GM19397 (cell line): ENCODE data around the gene FSTL4.
"Not testable (repeated sequence)": the region's sequence is repeated elsewhere in the genome, so short reads cannot be mapped to it uniquely, and the experiment has no call there.

ENCODE experiments used
- ATAC-seq: cut with Tn5 transposase; IDR thresholded peaks from one replicate; pipeline ENCODE4 v1.9.1; 2021; ENCODE audit warnings: mild to moderate bottlenecking, moderate library complexity; ENCODE audit not compliant: unreplicated experiment

The FSTL4 gene

GRCh38 chr5:133409210-133409674 is 203.1 kb downstream of the FSTL4 start:
- no peak for ATAC-seq

GRCh38 chr5:133408322-133408721 is 204.0 kb downstream of the FSTL4 start:
- no peak for ATAC-seq

- ATAC-seq = no peak
These were observed 205.2 kb downstream of the FSTL4 start for GRCh38 chr5:133406977-133407632.

DNA sequence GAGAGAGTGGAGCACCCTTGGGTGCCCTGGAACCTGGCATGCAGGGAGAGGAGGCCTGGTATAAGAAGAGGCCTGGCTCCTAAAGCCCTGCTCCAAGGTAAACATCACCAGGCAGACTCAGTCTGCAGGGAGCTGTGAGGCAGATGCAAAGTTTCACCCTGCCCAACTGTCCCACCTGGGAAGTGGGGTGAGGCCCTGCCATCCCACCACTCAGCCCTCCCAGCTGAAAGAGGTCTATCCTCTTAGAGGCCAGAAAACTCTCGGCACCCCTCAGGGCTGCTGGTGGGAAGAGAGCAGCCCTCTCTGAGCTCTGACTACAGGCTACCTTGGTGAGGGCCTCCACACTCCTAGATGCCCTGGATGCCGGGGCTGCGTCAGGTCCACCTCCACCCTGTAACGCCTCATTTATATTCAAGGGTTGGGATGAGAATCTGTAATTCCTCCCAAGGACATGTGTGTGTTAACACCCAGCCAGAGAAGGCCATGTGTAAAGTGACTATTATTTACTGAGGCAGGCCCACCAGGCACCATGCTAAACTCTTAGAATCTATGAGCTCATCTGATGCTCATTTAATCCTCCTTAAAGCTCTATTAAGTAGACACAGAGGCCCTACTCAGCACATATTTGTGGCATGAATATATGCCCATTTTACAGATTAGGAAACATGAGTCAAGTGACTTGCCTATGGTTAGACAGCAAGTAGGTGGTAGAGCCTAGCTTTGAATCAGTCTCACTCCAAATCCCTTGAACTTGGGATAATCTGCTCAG is 205.9 kb downstream of the FSTL4 start:
- ATAC-seq = no peak

- no peak for ATAC-seq
These were observed 206.9 kb downstream of the FSTL4 start for GRCh38 chr5:133405275-133406034.

DNA sequence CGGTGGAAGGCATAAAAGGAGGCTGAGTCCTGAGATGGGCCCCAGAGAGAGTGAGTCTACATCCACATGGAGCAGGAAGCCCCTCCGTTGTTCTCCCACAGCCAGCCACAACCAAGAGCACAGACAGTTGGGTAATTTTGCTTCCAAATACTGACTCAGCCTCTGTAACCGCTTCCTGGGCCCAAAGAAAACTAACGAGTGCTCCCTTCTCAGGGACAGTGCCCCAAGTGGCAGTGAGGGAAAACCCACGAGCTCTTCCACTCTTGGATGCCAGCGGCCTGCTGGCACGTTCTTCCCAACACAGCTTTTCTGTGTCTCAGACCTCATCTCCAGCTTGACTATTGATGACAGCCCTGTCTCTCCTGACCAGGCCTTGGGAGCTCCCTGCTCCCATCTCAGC is 207.6 kb downstream of the FSTL4 start:
- no peak for ATAC-seq

GRCh38 chr5:133403741-133404364 is 208.5 kb downstream of the FSTL4 start:
- ATAC-seq = no peak

DNA sequence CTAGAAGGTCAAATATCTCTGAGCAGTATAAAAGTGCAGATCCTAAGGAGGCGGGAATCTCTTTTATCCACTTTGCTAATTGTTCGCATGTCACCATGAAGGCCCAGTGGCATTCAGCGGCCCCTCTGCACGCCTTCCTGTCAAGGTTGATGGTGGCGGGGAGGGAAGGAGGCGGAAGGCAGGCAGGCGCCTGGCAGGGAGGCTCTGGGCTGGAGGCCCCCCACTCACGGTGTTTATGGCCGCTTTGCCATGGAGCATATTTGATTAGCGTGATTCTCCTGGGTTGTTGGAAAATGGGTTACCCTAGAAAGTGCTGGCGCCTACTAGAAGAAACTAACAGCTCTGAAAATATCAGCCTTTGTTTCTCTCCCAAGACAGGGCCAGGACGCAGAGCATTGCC is 209.6 kb downstream of the FSTL4 start:
- ATAC-seq = no peak

- ATAC-seq = no peak
These were observed 210.5 kb downstream of the FSTL4 start for GRCh38 chr5:133401731-133402347.

DNA sequence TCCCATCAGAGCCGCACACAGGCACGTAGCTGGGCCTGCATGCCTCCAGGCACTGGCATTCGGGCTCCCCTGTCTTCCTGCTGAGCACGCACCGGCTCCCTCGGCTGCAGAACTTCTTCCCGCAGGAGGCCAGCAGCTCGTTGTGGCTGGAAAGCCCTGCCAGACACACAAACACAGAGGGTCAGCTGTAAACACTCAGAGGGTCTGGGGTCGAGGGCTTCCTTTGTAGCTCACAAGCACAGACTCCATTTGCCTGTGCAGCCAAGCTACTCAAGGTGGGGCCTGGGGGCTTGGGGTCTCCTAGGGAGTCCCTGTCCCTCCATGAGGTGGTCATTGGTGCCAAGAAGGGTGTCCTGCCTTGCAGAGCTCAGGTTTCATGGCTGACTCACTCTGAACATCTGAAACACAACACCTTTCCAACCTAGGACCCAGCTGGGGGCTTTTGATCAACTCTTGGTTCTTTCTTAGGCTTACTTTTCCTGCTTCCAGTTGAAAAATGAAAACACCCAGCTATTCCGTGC is 211.4 kb downstream of the FSTL4 start:
- no peak for ATAC-seq

DNA sequence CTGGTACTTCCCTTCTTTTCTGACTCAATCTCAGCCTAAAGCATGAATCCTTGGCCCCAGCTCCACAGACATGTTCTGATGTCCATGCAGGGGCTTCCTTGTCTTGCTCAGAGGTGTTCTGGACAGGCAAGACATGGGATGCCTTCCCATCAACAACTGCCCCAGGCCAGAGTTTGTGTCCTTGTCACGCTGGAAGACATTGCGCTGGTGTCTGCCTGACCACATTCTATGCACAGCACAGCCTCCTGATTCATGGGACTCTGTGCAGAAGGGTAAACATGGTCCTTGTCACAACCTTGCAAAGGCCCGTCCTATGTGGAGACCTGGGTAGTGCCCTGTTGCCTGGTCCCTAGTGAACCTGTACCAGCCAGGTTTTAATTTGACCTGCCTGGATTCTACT is 212.2 kb downstream of the FSTL4 start:
- no peak for ATAC-seq

GRCh38 chr5:133399247-133399891 is 213.0 kb downstream of the FSTL4 start:
- ATAC-seq = no peak

DNA sequence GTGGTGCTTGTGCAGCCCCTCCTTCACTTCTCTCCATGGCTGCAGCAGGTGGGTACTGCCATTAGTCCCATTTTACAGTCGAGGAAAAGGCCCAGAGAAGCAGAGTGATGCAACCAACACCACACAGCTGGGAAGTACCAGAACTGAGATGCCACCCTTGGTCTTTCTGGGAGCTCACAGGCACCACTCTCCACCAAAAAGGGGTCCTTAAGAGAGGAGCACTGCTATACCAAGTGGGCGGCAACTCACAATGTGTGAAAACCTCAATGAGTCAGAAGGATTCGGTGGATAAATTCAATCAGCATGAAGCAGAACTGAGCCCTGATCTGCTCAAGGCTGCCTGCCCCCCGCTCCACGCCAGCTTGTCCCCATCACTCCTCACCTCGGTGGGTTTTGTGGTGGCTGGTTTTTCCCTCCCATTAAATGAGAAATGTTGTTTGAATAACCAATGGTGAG is 213.7 kb downstream of the FSTL4 start:
- no peak for ATAC-seq

GRCh38 chr5:133397990-133398645 is 214.2 kb downstream of the FSTL4 start:
- no peak for ATAC-seq

GRCh38 chr5:133397348-133397747 is 215.0 kb downstream of the FSTL4 start:
- ATAC-seq = no peak

GRCh38 chr5:133396814-133397213 is 215.5 kb downstream of the FSTL4 start:
- ATAC-seq = no peak

- ATAC-seq = no peak
These were observed 216.1 kb downstream of the FSTL4 start for GRCh38 chr5:133396187-133396741.

- not testable (repeated sequence) for ATAC-seq
These were observed 217.1 kb downstream of the FSTL4 start for GRCh38 chr5:133395207-133395606.

DNA sequence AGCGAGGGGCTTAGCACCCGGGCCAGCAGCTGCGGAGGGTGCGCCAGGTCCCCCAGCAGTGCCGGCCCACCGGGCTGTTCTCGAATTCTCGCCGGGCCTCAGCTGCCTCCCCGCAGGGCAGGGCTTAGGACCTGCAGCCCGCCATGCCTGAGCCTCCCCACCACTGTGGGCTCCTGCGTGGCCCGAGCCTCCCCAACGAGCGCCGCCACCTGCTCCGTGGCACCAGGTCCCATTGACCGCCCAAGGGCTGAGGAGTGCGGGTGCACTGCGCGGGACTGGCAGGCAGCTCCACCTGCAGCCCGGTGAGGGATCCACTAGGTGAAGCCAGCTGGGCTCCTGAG is 217.9 kb downstream of the FSTL4 start:
- ATAC-seq = not testable (repeated sequence)
